Ammon's horn (tissue), 1 donor: ENCODE results near the gene IVNS1ABP.
"Not testable (repeated sequence)": the region's sequence is repeated elsewhere in the genome, so short reads cannot be mapped to it uniquely, and the experiment has no call there.

Source experiments
- DNase-seq: peaks from one replicate; pipeline ENCODE4 v3.0.0-alpha.2; 2016; ENCODE audit warnings: low spot score

Gene IVNS1ABP

DNA sequence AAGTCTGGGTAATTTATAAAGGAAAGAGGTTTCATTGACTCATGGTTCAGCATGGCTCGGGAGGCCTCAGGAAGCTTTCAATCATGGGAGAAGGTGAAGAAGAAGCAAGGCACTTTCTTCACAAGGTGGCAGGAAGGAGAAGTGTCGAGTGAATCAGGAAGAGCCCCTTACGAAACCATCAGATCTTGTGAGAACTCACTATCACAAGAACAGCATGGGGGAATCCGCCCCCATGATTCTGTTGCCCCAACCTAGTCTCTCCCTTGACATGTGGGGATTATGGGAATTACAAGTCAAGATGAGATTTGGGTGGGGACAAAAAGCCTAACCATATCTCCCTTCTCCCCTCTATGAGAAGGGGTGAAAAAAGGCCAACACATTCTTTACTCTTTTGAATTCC lies 11.2 kb upstream of the IVNS1ABP start:
- no peak for DNase-seq

DNA sequence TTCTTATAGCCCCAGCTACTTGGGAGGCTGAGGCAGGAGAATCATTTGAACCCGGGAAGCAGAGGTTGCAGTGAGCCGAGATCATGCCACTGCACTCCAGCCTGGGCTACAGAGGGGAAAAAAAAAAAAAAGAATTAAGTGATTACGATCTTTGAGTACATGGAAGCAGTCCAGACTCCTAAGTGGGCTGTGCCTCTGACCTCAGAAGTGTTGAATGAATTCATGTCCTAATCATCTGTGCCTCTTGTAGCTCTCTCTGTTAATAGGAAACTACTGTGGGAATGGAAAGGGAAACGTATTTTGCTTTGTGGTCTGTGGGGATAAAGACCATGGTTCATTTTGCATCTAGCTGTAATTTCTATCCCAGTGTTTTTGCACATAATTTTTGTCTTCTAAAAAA lies 8.4 kb upstream of the IVNS1ABP start:
- DNase-seq = no peak

DNA sequence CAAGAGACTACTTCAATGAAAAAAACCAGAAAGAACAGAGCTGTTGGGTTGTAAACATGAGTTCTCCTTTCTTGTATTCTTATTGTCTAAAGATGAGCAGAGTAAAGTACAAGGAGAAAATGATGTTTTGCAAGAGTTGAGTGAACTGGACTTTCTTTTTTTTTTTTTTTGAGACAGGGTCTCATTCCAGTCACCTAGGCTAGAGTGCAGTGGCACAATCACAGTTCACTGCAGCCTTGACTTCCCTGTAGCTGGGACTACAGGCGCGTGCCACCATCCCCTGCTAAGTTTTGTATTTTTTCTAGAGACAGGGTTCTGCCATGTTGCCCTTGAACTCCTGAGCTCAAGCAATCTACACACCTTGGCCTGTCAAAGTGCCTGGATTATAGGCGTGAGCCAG lies 7.1 kb upstream of the IVNS1ABP start:
- DNase-seq = no peak

DNA sequence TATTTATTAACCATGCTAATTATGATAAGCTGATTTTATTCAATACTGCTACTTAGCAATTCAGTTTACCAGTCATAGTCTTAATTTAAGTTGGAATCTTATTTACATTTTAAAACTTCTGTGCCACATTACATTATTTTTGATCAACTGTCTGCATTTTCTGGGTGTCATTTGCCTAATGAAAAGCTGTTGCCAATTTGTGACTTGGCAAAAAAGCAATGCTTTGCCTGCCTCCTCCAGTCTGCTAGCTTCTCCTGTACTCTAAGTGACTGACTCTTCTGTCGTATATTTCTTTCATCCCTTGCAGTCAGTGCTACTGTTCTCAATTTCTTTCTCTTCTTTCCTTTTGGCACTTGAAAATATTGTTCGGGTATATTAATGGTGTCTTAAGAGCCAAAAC lies 5.6 kb upstream of the IVNS1ABP start:
- DNase-seq = peak; percentile 31

DNA sequence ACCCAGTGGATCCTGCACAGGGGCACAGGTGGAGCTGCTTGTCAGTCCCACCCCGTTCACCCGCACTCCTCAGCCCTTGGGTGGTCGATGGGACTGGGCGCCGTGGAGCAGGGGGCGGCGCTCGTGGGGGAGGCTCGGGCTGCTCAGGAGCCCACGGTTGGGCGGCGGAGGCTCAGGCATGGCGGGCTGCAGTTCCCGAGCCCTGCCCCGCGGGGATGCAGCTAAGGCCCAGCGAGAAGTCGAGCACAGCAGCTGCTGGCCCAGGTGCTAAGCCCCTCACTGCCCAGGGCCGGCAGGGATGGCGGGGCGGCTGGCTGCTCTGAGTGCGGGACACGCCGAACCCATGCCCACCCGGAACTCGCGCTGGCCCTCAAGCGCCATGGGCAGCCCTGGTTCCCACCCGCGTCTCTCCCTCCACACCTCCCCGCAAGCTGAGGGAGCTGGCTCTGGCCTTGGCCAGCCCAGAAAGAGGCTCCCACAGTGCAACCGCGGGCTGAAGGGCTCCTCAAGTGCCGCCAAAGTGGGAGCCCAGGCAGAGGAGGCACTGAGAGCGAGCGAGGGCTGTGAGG lies 4.7 kb upstream of the IVNS1ABP start:
- not testable (repeated sequence) for DNase-seq

DNA sequence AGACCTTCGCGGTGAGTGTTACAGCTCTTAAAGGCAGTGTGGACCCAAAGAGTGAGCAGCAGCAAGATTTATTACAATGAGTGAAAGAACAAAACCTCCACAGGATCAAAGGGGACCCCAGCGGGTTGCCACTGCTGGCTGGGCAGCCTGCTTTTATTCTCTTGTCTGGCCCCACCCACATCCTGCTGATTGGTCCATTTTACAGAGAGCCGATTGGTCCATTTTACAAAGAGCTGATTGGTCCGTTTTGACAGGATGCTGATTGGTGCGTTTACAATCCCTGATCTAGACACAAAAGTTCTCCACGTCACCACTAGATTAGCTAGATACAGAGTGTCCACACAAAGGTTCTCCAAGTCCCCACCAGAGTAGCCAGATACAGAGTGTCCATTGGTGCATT lies 4.1 kb upstream of the IVNS1ABP start:
- DNase-seq = not testable (repeated sequence)

DNA sequence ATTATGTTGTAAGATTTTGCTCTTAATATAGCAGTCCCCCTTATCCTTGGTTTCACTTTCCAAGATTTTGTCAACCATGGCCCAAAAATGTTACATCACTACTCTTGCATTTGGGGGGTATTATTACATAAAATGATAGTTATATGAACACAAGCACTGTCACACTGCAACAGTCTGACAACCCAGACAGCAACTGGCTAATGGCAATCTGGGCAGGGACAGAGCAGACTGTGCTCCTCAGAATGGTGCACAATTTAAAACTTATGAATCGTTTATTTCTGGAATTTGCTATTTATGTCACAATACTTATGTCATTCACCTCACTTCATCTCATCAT lies 2.1 kb upstream of the IVNS1ABP start:
- no peak for DNase-seq

DNA sequence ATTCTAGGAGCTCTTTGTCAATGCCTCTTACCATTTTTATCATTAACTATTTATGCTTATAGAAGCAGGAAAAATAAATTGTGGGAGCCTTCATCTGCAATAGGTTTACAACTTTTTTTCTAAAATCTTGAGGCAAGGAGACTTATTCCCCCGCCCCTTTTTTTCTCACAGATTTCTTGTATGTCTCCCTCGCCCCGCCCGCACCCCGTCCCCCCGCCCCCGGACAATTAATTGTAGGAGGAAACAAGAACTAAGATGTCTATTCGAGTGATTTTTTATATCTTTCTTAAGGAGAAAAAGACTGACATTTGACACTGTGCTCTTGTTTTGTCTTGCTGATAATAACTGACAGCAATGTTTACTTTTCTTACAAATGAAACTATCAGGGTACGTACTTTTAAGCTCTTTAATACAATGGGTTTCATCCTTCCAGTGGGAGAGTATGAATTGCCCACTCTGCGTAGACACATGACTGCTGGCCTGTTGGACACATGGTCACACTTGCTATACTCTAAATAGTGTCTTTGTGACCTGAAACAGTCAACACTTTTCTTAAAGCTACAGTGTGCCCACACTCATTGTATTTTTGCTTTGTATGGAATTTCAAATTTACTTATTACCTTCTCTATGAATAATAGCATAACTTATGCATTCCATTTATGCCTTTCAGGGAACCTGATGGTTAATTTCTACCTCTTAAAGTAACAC lies 1.5 kb upstream of the IVNS1ABP start:
- peak; percentile 39 for DNase-seq

DNA sequence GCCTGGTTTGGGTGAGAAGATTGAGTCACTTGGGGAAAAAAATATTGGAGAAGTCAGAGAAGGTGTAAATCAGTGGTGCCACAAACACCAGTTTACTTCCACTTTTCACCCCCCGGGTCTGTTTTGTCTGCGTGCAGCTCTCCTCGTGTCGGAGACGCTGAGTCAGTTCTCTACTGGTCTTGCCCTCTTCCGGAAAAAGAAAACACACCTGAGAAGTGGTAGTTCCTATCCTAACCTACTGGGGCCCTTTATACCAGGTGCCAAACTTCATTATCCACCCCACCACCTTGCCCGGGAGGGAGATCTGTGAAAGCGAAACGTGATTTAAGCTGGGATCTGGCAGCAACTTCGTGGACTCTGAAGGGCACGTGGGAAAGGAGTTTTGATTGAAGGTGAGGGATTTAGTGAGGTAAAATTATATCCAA lies 855 bp upstream of the IVNS1ABP start:
- DNase-seq = peak; percentile 41

DNA sequence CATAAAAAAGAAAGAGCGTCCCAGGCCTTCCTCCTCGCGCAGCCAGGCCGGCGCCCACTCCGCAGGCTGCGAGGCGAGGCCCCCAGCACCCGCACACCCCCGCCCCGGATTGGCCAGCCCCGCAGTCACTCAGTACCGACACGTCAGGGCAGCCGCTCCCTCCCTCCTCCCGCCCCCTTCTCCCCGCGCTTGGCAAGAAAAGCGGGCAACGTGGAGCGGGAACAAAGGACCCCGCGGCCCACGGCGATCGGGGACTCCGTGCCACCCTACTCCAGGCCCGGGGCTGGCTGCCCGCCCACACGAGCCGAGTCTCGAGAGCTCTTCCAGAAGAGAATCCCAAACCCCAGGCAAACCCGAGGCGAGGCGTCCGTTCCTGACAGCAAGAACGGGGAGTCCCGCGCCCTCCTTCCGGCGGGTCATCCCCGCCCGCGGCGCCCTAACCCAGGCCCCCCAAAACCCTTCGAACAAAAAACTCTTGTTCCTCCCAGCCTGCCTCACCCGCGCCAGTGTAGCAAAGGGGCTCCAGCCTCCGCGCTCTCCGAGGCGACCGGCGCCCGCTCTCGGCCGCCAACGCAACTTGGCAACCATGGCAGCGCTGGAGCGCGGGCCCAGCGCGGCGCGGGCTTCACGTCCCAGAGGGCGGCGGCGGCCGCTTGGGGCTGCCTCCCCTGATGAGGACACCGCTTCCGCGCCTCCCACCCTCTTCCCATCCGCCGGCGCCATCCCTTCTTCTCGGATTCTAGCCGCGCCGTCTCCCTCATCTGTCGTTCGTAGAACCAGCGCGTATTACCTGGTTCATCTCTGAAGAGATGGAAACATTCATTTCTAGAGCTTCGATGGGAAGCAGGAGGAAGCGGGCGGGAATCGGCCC lies 645 bp downstream of the IVNS1ABP start:
- DNase-seq = peak; percentile 97

DNA sequence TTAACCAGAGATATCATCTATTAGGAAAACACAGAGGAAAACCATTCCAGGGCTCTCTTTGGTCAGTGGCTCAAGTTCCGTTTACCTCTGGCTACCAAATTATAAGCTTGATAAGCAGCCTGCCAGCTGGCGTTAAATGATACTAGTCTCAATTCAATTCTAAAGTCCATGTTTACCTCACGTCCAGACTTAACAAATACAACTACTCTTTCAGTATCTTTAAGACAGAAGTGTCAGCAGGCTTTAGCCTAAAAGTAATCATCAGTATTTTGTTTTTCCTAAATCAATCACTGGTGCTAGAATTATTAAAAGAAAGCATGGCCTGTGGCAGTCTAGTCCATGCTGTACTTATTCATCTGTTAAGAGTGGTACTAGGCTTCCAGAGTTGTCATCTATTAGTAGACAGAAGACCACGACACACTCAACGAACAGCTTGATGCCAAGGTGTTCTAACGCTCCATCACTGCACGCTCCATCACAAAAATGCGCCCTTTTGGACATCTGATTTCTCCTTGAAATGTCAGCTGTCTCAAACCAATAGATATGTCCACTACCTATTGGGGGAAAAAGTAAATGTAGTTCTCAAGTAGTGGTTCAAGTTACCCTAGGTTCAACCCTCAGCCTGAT lies 1.5 kb downstream of the IVNS1ABP start:
- peak; percentile 15 for DNase-seq

DNA sequence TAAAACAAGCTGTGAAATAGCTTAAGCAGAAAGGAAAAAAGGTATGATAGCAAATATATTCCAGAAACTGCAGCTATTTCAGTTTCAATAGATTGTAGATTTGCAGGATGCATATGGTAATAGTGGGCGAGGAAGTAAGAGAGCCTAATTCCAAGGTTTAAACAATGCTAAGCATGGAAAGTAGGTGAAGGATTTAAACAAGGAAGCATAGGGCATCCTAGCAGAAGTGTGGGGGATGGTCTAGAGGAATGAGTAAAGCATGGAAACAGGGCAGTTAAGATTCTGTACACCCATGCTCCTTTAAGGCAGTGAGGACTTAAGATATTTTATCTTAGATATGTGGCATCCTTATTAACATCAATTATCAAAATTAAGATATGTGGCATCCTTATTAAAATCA lies 2.6 kb downstream of the IVNS1ABP start:
- DNase-seq = no peak

DNA sequence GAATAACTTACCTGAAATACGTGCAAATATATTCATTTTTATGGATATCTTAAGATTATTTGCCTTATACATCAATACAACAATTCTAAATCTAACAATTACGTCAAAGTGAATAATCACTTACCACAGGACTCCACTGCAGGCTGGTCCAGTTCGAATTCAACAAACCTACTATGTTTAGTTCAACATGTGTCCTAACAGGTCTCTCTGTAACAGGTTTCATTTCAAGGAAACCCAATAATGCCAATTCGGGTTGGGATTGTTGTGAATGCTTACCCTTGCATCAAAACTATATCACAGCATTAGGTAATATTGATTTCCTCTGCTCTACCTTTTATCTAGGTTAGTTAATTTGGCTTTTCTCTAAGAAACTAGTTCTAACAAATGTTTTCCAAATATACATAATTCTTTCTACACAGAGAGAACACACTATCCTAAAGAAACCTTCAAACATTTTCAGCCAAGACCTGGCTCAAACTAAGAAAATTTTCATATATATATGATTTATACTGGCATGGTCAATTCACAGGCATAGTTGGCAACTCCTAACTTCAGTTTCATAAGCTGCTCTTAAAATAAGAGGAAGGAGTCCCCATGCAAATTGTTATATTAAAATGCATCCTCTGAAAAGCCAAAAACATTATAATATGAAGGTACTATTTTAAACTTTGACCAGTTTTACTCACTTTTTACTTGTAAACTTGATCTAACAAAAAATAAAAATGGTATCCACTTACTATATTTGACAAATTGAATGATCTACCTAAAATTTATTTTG lies 4.5 kb downstream of the IVNS1ABP start:
- no peak for DNase-seq

DNA sequence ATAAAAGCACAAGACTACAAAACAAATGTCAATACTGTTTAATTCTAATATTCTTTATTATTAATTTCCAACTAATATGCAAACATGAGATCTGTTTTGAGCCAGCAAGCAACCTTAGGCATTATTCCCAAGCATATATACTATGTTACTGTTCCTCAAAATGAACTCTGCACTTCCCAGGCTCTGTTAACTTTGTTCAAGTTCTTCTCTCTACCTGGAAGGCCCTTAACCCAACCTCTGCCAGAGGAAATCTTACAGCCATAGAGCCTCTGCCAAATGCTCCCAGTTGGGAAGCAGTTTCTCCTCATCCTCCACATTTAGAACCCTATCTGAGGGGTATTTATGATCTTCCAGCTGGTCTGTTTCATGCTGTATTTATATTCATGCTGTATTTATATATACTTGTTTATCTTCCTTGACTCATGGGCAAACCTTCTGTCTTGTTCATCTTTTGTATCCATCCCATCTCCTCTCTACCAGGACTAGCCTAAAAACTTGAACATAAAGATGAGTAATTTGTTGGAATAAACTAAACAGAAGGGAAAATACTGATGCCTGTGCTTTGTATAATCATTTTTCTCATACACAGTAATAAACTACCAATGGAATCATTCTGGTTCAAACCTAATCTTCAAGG lies 5.3 kb downstream of the IVNS1ABP start:
- DNase-seq = no peak

DNA sequence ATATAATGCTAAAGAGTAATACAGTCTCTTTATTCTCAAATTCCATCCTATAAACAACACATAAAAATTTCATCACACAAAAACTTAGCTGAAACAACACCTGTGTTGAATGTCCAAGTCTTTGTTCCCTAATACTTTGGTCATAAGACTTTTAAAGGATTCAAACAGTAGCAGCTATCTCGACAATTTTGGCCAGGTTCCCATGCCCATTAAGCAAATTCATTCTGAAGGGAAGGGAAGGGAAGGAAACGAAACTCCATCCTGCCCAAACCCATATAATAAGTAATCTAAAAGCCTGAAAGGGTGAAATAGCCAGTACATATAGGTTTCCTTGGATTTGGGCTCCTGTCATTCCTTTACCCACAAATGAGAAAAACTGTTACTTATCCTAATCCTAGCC lies 7.5 kb downstream of the IVNS1ABP start:
- no peak for DNase-seq

DNA sequence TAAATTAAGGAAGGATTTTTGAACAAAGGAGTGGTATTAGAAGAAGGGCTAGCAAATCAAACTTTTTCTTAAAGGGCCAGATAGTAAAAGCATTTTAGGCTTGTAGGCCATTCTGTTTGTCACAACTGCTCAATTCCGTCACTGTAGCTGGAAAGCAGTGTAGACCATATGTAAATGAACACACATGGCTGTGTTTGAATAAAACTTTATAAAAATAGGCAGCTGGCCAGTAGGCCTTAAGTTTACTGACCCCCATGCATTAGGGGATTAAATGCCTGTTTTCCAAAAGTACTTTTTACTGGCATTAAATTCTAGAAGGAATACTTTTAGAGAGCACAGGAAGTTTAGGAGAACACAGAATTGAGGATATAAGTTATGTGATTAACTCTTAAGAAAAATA lies 8.9 kb downstream of the IVNS1ABP start:
- no peak for DNase-seq

DNA sequence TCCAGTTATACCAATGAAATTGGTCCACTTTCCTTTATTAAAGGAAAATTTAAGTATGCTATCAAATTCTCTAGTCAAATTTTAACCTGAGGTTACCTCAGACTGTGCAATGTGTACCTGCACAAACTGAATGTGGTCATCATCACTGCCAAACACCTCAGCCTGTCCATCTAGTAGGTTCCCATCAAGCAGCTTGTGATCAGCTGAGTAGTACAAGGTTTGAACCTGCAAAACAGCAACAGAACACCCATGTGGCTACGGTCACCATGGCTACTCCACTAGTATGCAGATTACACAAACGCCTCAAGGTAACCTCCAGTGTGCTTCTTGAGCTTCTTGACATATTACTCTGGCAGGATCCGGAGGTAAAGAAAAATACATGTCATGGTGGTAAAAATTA lies 11.6 kb downstream of the IVNS1ABP start:
- no peak for DNase-seq

DNA sequence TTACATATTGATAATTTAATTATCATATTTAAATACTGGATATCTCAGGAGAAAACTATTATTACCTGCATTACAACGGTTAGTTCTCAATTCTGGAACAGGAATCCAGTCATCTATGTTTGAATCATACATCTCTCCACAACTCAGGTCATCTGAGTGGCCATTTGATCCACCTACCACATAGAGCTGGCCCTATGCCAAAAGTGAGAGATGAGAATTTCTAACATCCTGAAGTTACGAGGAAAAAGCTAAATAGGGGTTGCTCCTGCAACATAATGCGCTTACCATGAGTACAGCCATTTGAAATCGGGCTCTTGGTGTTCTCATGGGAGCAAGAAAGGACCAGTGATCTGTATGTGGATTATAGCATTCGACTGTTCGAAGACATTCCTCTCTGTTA lies 16.9 kb downstream of the IVNS1ABP start:
- DNase-seq = no peak

DNA sequence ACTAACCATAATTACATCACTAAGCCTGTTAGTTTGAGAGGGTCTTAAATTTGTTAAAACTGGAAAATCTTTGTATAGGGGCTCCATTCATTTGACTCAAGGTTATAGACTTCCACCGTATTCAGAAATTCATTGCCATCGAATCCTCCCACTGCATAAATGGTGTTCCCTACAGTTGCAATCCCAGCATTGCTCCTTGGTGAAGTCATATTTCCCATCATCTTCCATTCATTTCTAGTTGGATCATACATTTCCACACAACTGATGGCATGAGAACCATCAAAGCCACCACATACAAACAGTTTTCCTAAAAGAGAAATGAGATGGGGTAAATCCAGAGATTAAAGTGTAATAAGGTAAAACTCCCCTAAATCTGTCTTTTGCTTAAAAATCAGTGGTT lies 19.1 kb downstream of the IVNS1ABP start:
- DNase-seq = no peak

DNA sequence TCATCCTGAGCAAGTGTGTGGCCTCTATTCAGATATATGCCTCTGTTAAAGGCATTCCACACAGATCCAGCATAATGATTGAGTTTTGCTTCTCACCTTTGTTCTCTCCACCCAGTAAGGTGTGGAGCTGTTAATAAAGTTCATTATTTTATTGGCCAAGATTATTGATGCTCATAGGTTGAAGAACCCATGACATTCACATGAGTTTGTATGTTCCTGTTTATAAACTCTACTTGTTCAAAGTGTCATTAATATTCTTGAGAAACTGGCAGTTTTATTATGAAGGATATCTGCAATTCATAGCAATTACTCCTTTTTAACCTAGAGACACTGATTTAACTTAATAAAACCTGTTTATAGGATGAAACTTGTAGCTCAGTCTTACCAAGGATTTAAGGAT lies 22.0 kb downstream of the IVNS1ABP start:
- DNase-seq = no peak

DNA sequence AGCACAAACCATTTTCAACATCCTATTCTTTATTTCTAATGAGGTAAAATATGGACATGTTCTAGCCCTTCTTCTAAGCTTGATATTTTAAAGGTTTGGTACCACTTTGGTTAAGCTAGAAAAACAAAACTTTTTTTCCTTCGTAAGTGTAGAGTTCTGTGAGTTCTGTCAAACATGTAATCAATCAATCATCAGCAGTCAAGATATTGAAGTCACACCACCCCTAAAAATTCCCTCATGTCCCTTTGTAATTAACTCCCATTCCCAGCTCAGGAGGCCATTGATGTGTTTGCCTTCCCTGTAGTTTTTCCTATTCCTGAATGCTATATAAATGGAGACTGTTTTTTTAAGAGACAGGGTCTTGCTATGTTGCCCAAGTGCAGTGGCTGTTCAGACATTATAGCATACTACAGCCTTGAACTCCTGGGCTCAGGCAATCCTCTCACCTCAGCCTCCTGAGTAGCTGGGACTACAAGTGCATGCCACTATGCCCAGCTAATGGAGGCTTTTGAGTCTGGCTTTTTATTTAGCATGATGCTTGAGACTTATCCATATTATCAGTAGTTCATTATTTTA lies 23.0 kb downstream of the IVNS1ABP start:
- DNase-seq = no peak
